Gastroesophageal sphincter (tissue), 4 donors: ENCODE data around the gene DISP2. TPM values are rescaled to one million over a fixed set of nuclear protein-coding genes. Genes with fewer than 3 reads are reported as not detected.

Source experiments
- ATAC-seq: fragments of 150-250 bp; one replicate; pipeline ENCODE4 v1.9.1; 2016; ENCODE audit warnings: mild to moderate bottlenecking, moderate library complexity
- H3K27ac ChIP-seq, 4 donors: fragments of 200-600 bp; sonication (generic) in 3 of 4; 1 replicate in 3 of 4; 2 replicates in 1 of 4; pipeline ENCODE4 v1.5.1; 2016 to 2019
- H3K27me3 ChIP-seq: fragments of 200-600 bp; sonication (generic); one replicate; pipeline ENCODE4 v1.5.1; 2019
- H3K36me3 ChIP-seq, 2 donors: fragments of 200-600 bp; sonication (generic); one replicate each; pipeline ENCODE4 v1.5.1; 2019; ENCODE audit warnings: control low read depth in 1 of 2
- H3K4me1 ChIP-seq, 3 donors: fragments of 200-600 bp; sonication (generic); 1 replicate in 2 of 3; 2 replicates in 1 of 3; pipeline ENCODE4 v1.5.1; 2016 to 2019; ENCODE audit warnings: control low read depth in 2 of 3
- H3K4me3 ChIP-seq, 2 donors: fragments of 200-600 bp; sonication (generic); one replicate each; pipeline ENCODE4 v1.5.1; 2019; ENCODE audit warnings: mild to moderate bottlenecking in 1 of 2, moderate library complexity in 1 of 2
- H3K9me3 ChIP-seq, 3 donors: fragments of 200-600 bp; sonication (generic); one replicate each; pipeline ENCODE4 v1.5.1; 2017 to 2019; ENCODE audit warnings: control low read depth in 2 of 3
- EP300 ChIP-seq: sonication (generic); formaldehyde crosslinking; IDR thresholded peaks from one replicate; pipeline ENCODE4 v1.6.1; 2017; ENCODE audit warnings: antibody characterized with exemption, mild to moderate bottlenecking
- POLR2A ChIP-seq, 2 donors: fragments of 450-650 bp; IDR thresholded peaks; one replicate each; pipeline ENCODE4 v1.6.1; 2017; ENCODE audit warnings: antibody characterized with exemption in 2 of 2, mild to moderate bottlenecking in 2 of 2, moderate library complexity in 1 of 2
- POLR2AphosphoS5 ChIP-seq: sonication (generic); formaldehyde crosslinking; IDR thresholded peaks from one replicate; pipeline ENCODE4 v1.6.1; 2017; ENCODE audit warnings: antibody characterized with exemption
- WGBS, 2 donors: methylation state at CpG; one replicate each; pipeline ENCODE4 v1.1.5; 2018; ENCODE audit warnings: low coverage in 1 of 2; 5-methylcytosine and 5-hydroxymethylcytosine counted together
- total RNA-seq, 4 donors: library from RNA; depleted of rRNA; stranded (reverse); fragments of >200 nt; gene quantifications; one replicate each; pipeline ENCODE4 v1.1.0, GENCODE V29; 2016
- TF ChIP-seq, protein P1 (sequence below), 4 experiments: fragments of 200-600 bp in 2 of 4; fragments of 450-650 bp in 2 of 4; sonication (generic) in 1 of 4; IDR thresholded peaks; one replicate each; pipeline ENCODE4 v1.5.1; 2017 to 2019; ENCODE audit warnings: antibody characterized with exemption in 4 of 4, mild to moderate bottlenecking in 2 of 4, moderate library complexity in 2 of 4

DISP2 gene
- total RNA-seq, 4 donors from 2014 or later: 0.07 to 0.19 (median 0.15) TPM

DNA sequence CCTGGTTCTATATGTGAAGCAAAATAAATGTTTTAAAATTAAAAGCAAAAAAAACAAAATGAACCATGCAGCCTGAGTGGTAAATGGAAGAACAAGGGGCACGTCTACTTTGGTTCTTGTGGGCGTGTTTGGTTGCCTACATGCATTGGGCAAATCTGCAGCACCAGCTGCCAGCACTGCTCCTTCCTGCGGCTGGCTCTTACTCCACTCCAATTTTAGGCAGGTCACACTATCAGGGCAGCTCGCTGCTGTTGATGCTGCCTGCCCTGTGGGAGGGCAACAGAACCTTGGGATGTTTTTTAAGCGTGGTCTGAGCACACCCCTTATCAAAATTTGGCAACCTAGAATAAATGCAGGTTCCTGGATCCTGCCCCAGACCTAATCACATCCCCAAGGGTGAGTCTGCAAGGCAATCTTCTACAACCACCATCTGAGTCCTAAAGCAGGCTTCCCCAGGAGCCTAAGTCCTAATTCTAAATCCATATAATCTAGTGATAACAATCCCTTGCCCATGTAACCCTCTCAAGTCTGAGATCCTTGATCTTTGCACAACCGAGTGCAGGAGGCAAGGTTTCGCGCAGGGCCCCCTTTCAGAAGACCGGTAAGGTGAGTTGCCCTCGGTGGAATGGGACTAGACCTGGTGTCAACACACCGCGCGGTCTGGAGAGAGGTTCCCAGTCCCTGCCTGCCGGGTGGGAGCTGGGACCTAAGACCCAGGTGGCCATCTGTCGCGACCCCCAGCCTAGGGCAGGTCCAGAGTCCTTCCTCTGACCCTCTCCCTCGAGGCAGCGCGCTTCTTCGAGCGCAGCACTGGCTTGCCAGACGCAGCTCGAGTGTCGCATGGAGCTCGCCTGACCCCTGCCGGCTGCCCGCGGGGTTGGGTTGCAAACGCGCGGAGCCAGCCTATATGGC lies 63.5 kb downstream of the DISP2 start:
- peak; percentile 92 for ATAC-seq
- TF ChIP-seq, protein P1, sequence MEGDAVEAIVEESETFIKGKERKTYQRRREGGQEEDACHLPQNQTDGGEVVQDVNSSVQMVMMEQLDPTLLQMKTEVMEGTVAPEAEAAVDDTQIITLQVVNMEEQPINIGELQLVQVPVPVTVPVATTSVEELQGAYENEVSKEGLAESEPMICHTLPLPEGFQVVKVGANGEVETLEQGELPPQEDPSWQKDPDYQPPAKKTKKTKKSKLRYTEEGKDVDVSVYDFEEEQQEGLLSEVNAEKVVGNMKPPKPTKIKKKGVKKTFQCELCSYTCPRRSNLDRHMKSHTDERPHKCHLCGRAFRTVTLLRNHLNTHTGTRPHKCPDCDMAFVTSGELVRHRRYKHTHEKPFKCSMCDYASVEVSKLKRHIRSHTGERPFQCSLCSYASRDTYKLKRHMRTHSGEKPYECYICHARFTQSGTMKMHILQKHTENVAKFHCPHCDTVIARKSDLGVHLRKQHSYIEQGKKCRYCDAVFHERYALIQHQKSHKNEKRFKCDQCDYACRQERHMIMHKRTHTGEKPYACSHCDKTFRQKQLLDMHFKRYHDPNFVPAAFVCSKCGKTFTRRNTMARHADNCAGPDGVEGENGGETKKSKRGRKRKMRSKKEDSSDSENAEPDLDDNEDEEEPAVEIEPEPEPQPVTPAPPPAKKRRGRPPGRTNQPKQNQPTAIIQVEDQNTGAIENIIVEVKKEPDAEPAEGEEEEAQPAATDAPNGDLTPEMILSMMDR (IDR thresholded peaks at IDR 0.05): peak in 3 of 4 experiments; percentile 93 to 97 (median 93)
- TF ChIP-seq POLR2A (IDR thresholded peaks at IDR 0.05): no peak
- peak; percentile 27 for TF ChIP-seq POLR2AphosphoS5
- peaks cover 0 to 25% (median 2%) of the 10 kb centered on the region in 3 donors for H3K4me1 ChIP-seq
- H3K27ac ChIP-seq: peak overlapping the region in 1 of 4 donors; percentile 35
- H3K4me3 ChIP-seq: no peak overlapping the region
- no peaks in the 10 kb centered on the region for H3K9me3 ChIP-seq
- no peaks in the 10 kb centered on the region for H3K27me3 ChIP-seq
- WGBS, 2 donors: 6 to 25% methylated on average over 8 to 20 of the region's 31 CpGs
- H3K36me3 ChIP-seq: peaks cover 0 to 35% of the 10 kb centered on the region in 2 donors

- 50 to 92% methylated on average over 2 of the region's 6 CpGs for WGBS, 2 donors
Measured at GRCh38 chr15:40424483-40425115, 66.6 kb downstream of the DISP2 start.

GRCh38 chr15:40425681-40426080 lies 67.7 kb downstream of the DISP2 start:
- 92 to 100% methylated on average over 3 to 4 of the region's 5 CpGs for WGBS, 2 donors

More at GRCh38 chr15:40424483-40425115, 66.6 kb downstream of the DISP2 start:
- H3K36me3 ChIP-seq: peaks cover 0 to 14% of the 10 kb centered on the region in 2 donors
- no peak overlapping the region for H3K27ac ChIP-seq
- peaks cover 0 to 25% (median 2%) of the 10 kb centered on the region in 3 donors for H3K4me1 ChIP-seq
- H3K9me3 ChIP-seq: no peaks in the 10 kb centered on the region
- H3K27me3 ChIP-seq: no peaks in the 10 kb centered on the region
- TF ChIP-seq, protein P1 (IDR thresholded peaks at IDR 0.05): no peak
- TF ChIP-seq POLR2A (IDR thresholded peaks at IDR 0.05): no peak
- no peak for TF ChIP-seq POLR2AphosphoS5
- no peak for TF ChIP-seq EP300
- no peak for ATAC-seq
- no peak overlapping the region for H3K4me3 ChIP-seq

DNA sequence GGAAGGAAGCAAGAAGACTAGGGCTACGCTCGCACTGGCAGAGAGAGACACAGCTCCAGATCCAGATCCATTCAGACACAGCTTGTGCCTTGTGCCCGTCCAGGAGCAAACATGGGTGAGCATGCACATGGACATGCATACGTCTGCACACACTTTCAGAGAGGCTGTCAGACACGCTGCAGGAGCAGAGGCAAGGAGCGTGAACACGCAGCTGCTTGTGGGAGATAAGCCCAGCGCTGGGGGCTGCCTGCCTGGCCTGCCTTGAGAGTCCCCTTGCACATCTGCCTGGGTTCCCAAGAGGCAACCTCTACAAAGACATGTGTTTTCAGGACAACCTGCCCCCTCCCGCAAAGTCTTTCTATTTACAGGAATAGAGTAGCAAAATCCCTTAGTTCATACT lies 69.2 kb downstream of the DISP2 start:
- ATAC-seq: no peak
- TF ChIP-seq EP300 (no peak), POLR2AphosphoS5 (no peak)
- TF ChIP-seq, protein P1 (IDR thresholded peaks at IDR 0.05): no peak
- WGBS, 2 donors: 81 to 90% methylated on average over 6 to 8 of the region's 9 CpGs
- peaks cover 0 to under 1% (median 0%) of the 10 kb centered on the region in 3 donors for H3K4me1 ChIP-seq
- no peak overlapping the region for H3K27ac ChIP-seq
- H3K4me3 ChIP-seq: no peak overlapping the region
- no peaks in the 10 kb centered on the region for H3K9me3 ChIP-seq
- H3K36me3 ChIP-seq: peaks cover 0 to 18% of the 10 kb centered on the region in 2 donors
- no peaks in the 10 kb centered on the region for H3K27me3 ChIP-seq

More at GRCh38 chr15:40425681-40426080, 67.7 kb downstream of the DISP2 start:
- Histone ChIP-seq H3K36me3 (peaks cover 0 to 14% of the 10 kb centered on the region in 2 donors), H3K4me1 (peaks cover 0 to 16% (median 2%) of the 10 kb centered on the region in 3 donors), H3K9me3 (no peaks in the 10 kb centered on the region), H3K4me3 (no peak overlapping the region), H3K27ac (no peak overlapping the region), H3K27me3 (no peaks in the 10 kb centered on the region)
- TF ChIP-seq, protein P1 (IDR thresholded peaks at IDR 0.05): no peak
- TF ChIP-seq POLR2A (IDR thresholded peaks at IDR 0.05) (no peak), EP300 (no peak), POLR2AphosphoS5 (no peak)
- ATAC-seq: no peak
